ENCODE measurements around the gene CYTIP. TPM values are rescaled to one million over a fixed set of nuclear protein-coding genes. Genes with fewer than 3 reads are reported as not detected.
"Not testable (repeated sequence)": the region's sequence is repeated elsewhere in the genome, so short reads cannot be mapped to it uniquely, and the experiment has no call there.

Gene CYTIP
- total RNA-seq, 1 donor from 2014 or later = 0.27 TPM

DNA sequence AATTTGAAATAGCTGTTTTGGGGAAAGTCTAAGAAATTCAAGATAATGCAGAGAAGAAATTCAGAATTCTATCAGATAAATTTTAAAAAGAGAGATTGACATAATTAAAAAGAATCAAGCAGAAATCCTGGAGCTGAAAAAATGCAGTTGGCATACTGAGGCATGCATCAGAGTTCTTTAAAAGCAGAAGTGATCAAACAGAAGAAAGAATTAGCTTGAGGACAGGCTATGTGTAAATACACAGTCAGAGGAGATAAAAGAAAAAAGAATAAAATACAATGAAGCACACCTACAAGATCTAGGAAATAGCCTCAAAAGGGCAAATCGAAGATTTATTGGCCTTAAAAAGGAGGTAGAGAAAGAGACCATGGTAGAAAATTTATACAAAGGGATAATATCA, 57.1 kb downstream of the CYTIP start:
- peaks cover 1% of the 10 kb centered on the region for H3K36me3 Mint-ChIP-seq (ENCODE audit: low read depth)
- H3K27me3 Mint-ChIP-seq (ENCODE audit: low read depth) = peaks cover 14% of the 10 kb centered on the region
- peaks cover 12% of the 10 kb centered on the region for H3K9me3 Mint-ChIP-seq (ENCODE audit: low read depth)
- TF ChIP-seq, protein P1, sequence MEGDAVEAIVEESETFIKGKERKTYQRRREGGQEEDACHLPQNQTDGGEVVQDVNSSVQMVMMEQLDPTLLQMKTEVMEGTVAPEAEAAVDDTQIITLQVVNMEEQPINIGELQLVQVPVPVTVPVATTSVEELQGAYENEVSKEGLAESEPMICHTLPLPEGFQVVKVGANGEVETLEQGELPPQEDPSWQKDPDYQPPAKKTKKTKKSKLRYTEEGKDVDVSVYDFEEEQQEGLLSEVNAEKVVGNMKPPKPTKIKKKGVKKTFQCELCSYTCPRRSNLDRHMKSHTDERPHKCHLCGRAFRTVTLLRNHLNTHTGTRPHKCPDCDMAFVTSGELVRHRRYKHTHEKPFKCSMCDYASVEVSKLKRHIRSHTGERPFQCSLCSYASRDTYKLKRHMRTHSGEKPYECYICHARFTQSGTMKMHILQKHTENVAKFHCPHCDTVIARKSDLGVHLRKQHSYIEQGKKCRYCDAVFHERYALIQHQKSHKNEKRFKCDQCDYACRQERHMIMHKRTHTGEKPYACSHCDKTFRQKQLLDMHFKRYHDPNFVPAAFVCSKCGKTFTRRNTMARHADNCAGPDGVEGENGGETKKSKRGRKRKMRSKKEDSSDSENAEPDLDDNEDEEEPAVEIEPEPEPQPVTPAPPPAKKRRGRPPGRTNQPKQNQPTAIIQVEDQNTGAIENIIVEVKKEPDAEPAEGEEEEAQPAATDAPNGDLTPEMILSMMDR (IDR thresholded peaks at IDR 0.05) = no peak
- H3K27ac Mint-ChIP-seq (ENCODE audit: unreplicated experiment) = no peak overlapping the region
- DNase-seq (ENCODE audit: low spot score) = no peak
- no peak overlapping the region for H3K4me3 Mint-ChIP-seq (ENCODE audit: unreplicated experiment)
- H3K4me1 Mint-ChIP-seq (ENCODE audit: low read depth) = no peaks in the 10 kb centered on the region

GRCh38 chr2:157386247-157386646, 57.6 kb downstream of the CYTIP start:
- TF ChIP-seq, protein P1 (IDR thresholded peaks at IDR 0.05) = no peak
- H3K9me3 Mint-ChIP-seq (ENCODE audit: low read depth) = peaks cover 12% of the 10 kb centered on the region
- no peak for DNase-seq (ENCODE audit: low spot score)
- H3K27me3 Mint-ChIP-seq (ENCODE audit: low read depth) = peaks cover 13% of the 10 kb centered on the region
- H3K27ac Mint-ChIP-seq (ENCODE audit: unreplicated experiment) = no peak overlapping the region
- no peaks in the 10 kb centered on the region for H3K4me1 Mint-ChIP-seq (ENCODE audit: low read depth)
- no peak overlapping the region for H3K4me3 Mint-ChIP-seq (ENCODE audit: unreplicated experiment)
- peaks cover 2% of the 10 kb centered on the region for H3K36me3 Mint-ChIP-seq (ENCODE audit: low read depth)

GRCh38 chr2:157377861-157378260, 66.0 kb downstream of the CYTIP start:
- no peak overlapping the region for H3K4me3 Mint-ChIP-seq (ENCODE audit: unreplicated experiment)
- H3K36me3 Mint-ChIP-seq (ENCODE audit: low read depth) = peaks cover 3% of the 10 kb centered on the region
- peaks cover 7% of the 10 kb centered on the region for H3K4me1 Mint-ChIP-seq (ENCODE audit: low read depth)
- H3K27me3 Mint-ChIP-seq (ENCODE audit: low read depth) = peaks cover 13% of the 10 kb centered on the region
- TF ChIP-seq, protein P1 (IDR thresholded peaks at IDR 0.05) = no peak
- H3K9me3 Mint-ChIP-seq (ENCODE audit: low read depth) = peaks cover 21% of the 10 kb centered on the region
- no peak for DNase-seq (ENCODE audit: low spot score)
- no peak overlapping the region for H3K27ac Mint-ChIP-seq (ENCODE audit: unreplicated experiment)

DNA sequence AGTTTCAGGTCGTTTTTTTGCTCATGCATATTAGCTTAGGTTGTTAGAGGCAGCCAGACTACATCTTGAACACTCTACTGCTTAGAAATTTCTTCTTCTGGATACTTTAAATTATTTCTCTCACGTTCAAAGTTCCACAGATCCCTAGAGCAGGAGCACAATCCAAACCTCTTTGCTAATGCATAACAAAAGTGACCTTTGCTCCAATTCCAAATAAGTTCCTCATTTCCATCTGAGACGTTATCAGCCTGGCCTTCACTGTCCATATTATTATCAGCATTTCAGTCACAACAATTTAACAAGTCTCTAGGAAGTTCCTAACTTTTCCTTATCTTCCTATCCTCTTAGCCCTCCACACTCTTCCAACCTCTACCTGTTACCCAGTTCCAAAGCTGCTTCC, 67.8 kb downstream of the CYTIP start:
- no peak overlapping the region for H3K4me3 Mint-ChIP-seq (ENCODE audit: unreplicated experiment)
- H3K36me3 Mint-ChIP-seq (ENCODE audit: low read depth) = peaks cover 2% of the 10 kb centered on the region
- H3K4me1 Mint-ChIP-seq (ENCODE audit: low read depth) = peaks cover 7% of the 10 kb centered on the region
- H3K9me3 Mint-ChIP-seq (ENCODE audit: low read depth) = peaks cover 21% of the 10 kb centered on the region
- no peak for DNase-seq (ENCODE audit: low spot score)
- H3K27ac Mint-ChIP-seq (ENCODE audit: unreplicated experiment) = no peak overlapping the region
- TF ChIP-seq, protein P1 (IDR thresholded peaks at IDR 0.05) = no peak
- peaks cover 7% of the 10 kb centered on the region for H3K27me3 Mint-ChIP-seq (ENCODE audit: low read depth)

- peaks cover 21% of the 10 kb centered on the region for H3K9me3 Mint-ChIP-seq (ENCODE audit: low read depth)
- TF ChIP-seq, protein P1 (IDR thresholded peaks at IDR 0.05) = no peak
- DNase-seq (ENCODE audit: low spot score) = no peak
- H3K36me3 Mint-ChIP-seq (ENCODE audit: low read depth) = peaks cover 2% of the 10 kb centered on the region
- peaks cover 3% of the 10 kb centered on the region for H3K27me3 Mint-ChIP-seq (ENCODE audit: low read depth)
- H3K4me1 Mint-ChIP-seq (ENCODE audit: low read depth) = peaks cover 7% of the 10 kb centered on the region
- no peak overlapping the region for H3K4me3 Mint-ChIP-seq (ENCODE audit: unreplicated experiment)
- no peak overlapping the region for H3K27ac Mint-ChIP-seq (ENCODE audit: unreplicated experiment)
Measured at GRCh38 chr2:157375384-157375783, 68.5 kb downstream of the CYTIP start.

DNA sequence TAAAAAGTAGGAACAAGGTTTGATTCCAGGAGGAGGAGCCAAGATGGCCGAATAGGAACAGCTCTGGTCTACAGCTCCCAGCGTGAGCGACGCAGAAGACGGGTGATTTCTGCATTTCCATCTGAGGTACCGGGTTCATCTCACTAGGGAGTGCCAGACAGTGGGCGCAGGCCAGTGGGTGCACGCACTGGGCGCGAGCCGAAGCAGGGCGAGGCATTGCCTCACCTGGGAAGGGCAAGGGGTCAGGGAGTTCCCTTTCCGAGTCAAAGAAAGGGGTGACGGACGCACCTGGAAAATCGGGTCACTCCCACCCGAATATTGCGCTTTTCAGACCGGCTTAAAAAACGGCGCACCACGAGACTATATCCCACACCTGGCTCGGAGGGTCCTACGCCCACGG, 75.4 kb downstream of the CYTIP start:
- H3K27me3 Mint-ChIP-seq (ENCODE audit: low read depth); H3K27ac Mint-ChIP-seq (ENCODE audit: unreplicated experiment); H3K4me3 Mint-ChIP-seq (ENCODE audit: unreplicated experiment); H3K9me3 Mint-ChIP-seq (ENCODE audit: low read depth); DNase-seq (ENCODE audit: low spot score); H3K36me3 Mint-ChIP-seq (ENCODE audit: low read depth): not testable (repeated sequence)
- H3K4me1 Mint-ChIP-seq (ENCODE audit: low read depth) = peaks cover 16% of the 10 kb centered on the region
